DMS53 treated with DMSO at 0.1 percent for 48 hours (cell line): ENCODE data around the gene DTWD2.
A peak's percentile ranks its signal among the peaks of the same experiment; 100 is the strongest.

ENCODE experiments used
- DNase-seq: peaks from one replicate; lab custom pipeline; 2025; ENCODE audit not compliant: unreplicated experiment; lab: John Stamatoyannopoulos, UW

DTWD2 gene, protein sequence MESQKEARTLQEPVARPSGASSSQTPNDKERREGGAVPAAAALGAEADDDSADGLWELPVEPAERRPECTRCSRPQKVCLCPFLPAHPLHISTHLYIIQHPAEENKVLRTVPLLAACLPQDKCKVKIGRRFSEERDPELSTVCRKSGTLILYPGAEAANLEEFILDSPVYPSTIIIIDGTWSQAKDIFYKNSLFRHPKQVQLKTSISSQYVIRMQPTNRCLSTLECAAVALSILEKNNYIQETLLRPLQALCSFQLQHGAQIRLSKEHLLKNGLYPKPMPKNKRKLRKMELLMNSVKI

DNA sequence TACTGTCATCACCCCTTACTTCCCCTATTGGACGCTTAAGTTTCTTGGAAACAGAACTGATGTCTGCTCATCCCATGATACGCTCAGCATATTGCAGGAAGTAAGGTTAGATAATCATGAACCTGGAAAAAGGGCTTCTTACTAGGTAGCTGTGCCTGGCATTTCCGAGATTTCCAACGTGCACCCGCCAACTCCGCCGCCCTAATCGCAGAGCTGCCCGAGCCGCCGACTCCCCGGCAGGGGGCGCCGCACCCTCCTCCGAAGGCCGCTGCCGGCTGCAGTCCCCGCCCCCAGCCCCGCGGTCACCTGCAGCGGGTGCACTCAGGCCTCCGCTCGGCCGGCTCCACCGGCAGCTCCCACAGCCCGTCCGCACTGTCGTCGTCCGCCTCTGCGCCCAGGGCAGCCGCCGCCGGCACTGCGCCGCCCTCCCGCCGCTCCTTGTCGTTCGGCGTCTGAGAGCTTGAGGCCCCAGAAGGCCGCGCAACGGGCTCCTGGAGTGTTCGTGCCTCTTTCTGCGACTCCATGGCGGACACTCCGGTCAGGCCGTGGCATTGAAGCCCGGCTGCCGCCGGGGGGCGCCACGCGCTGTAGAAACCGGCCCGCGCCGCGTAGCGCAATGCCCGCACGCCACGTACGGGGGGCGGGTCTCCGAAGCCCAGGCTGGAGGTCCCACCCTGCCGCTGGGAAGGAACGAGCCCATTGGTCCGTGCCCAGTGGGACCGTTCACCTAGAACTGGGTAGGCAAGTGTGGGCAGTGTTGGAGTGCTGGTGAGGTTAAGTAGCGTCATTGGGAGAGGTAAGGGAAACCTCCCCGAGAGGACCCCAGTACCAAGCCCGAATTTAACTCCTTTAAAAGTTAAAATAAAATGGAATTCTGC is at the start of gene DTWD2:
TSS of gene DTWD2 (minus strand) at position 560 of the 878 bp plus-strand sequence. CDS start at position 524, 36 bp downstream.
- peak; percentile 93 for DNase-seq

DNA sequence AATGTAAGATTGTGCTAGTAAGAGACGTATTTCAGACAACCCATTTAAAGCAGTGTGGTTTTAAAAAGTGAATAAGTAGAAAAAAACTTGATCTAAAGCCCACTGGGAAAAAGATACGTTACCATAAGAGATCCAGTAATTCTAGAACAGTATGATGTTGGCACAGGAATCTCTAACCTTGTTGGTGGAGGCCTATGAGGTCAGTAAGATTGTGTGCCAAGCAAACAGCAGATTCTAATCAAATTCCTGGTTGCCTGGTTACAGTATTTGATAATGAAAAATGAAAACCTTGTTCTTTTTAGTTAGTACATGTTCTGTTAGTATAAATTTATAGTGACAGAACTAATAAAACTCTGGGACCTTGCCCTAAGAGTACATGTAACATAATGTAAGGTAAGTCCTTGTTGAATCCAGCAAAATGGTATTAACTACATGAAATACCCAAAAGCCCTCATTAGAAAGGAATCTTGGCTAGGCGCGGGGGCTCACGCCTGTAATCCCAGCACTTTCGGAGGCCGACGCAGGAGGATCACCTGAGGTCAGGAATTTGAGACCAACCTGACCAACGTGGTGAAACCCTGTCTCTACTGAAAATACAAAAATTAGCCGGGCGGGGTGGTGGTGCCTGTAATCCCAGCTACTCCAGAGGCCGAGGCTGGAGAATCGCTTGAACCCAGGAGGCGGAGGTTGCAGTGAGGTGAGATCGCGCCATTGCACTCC is 49.3 kb upstream of the DTWD2 start:
- DNase-seq = no peak

DNA sequence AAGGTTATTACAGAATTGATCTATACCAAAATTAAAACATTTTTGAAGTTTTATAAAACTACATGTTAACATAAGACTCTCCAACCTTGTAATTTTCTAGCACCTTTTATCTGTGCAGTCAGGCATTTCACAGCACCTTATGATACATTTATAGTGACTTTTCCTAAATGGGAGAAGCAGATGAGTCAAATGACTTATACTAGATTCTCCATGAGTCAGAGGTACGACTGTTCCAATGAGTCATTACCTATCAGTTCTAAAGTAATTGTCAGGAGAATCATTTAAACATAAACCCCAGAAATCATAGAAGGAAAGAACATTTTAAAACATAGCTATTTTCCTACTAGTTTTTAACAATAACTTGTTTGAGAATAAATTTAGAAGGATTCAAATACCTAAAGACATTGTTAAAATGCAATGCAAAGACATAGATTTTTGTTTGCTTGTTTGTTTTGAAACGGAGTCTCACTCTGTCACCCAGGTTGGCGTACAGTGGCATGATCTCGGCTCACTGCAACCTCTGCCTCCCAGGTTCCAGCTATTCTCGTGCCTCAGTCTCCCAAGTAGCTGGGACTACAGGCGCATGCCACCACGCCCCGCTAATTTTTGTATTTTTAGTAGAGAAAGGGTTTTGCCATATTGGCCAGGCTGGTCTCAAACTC is 47.9 kb upstream of the DTWD2 start:
- DNase-seq = peak; percentile 14

DNA sequence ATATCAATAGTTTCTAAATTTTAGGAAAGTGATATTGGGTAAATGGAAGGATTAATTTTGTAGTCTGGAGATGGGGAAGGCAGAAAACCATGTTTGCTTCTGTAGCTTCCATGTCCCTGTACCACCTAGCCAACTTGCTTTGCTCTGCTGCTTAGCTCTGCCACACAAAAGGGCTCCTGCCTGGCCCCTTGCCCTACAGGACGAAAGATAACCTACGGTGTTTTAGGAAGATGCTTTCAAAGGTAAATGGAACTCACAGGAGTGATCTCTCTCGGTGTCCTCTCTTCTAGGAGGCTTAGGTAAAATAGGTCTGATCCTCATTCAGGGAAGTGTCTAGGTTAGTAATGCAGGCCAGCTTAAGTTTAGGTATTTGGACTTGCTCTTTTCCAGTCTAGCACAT is 44.8 kb upstream of the DTWD2 start:
- no peak for DNase-seq

DNA sequence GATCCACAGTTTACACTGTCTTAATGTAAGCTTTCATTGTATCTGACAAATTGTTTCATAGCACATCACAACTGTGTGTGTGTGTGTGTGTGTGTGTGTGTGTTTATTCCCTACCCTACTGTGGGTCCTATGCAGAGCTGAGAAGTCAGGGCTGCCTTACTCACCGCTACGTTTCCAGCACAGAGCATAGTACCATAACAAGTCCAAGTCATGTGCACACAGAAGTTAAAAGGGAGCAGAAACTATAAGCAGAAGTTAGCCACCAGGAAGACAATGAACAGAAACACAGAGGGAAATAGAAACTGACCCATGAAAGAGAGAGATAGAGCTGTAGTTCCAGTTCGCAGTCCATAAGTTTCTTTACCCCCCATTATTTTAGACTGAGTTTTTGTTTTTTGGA is 44.3 kb upstream of the DTWD2 start:
- no peak for DNase-seq

DNA sequence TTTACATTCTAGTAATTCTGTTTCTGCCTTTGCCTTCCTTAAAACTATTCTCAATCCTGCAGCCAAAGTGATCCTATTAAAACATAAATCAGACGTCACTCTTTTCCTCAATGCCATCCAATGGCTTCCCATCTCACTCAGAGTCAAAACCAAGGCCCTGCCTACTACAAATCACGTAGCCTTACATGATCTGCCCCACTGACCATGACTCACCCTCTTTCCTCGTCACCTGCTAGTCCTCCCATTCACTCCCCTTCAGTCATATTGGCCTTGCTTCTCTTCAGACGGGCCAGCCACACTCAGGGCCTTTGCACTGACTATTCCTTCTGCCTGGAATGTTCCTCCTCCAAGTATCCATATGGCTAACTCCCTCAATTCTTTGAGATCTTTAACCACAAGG is 43.6 kb upstream of the DTWD2 start:
- no peak for DNase-seq

DNA sequence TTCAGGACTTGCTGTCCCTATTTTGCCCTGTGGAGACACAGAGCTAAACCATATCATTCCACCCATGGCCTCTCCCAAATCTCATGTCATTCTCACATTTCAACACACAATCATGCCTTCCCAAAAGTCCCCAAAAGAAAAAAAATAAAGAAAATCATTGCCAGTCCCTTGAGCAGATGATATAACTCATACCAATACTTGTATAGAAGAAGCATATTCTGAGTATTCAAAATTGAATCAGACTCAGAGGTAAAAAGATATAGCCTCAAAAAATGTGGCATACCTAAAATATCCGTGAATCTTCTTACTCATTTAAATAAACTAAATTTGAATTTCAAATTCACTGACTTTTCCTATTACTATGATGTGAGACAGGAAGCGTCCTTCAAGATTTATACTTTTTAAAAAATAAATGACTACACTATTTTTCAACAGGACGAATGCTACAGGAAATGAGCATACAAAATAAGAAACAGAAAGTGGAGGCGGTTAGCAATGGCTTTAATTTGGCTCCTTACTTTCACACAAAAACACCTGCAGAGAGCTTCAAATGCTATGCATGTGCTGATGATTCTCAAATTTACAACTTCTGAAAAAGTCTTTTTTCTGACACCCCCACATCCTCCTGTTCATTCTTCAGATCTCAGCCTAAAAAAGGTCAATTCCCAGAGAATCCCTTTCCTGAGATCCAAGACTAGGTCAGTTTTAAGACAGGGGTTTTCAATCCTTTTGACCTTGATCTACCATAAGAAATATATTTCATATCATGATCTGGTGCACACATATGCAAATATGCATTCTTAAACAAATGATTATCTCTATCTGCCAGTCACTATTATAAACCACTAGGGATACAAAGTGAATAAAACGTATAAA is 42.9 kb upstream of the DTWD2 start:
- no peak for DNase-seq

DNA sequence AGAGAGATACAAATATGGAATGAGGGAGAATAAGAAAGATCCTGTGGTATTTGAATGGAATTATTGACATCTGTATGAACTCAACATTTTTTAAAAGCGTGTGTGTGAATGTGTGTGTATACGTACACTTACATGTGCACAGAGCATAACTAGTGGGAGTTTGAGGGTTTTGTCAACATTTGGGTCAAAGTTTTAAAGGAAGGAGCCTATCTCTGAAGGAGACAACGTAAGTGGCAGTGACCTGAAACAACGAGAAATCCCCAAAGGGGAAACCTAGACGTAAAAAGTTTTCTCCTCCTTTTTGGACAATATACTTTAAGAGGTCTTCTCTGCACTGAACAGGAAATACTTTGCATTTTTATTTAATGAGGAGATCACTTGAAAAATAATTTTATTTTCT is 40.2 kb upstream of the DTWD2 start:
- DNase-seq = no peak

DNA sequence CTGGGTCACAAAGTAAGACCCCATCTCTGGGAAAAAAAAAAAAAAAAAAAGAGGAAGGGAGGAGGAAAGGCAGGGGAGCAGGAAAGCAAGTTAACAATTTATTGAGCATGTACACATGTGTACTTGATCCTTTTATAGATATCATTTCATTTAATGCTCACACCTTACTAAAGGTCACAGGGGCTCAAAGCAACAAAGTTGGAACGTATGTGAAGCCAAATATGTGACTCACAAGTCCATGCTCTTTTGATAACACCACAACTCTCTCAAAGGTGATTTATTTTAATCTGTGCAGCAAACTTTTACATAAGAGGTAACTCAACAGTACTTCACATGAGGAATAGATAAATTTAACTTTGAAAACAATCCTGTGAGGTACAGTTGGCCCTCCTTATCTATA is 34.4 kb upstream of the DTWD2 start:
- DNase-seq = no peak

DNA sequence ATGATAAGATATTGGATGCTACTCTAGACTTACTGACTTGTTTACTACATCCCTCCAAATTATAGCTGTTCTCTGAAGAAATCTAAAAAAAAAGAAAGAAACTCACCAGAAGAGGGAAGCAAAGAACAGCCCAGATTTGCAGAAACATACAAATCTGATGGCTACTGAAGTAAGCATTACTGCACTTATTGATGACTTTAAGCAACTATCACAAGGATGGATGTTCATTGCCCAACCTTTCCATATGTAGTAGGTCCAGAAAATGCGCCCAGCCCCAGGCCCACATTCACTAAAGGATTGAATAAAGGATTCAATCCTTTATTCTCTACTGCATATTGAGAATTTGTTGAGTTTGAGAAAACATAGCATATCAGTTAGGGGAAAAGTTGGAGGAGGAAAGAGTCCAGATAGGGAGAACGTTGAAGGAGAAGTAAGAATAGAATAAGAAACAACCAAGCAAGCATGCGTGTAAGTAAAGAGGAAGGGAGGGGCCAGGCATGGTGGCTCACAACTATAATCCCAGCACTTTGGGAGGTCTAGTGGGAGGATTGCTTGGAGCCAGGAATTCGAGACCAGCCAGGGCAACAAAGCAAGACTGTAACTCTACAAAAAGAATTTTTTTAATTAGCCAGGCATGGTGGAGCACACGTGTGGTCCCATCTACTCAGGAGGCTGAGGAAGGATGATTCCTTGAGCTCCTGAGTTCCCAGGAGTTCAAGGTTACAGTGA is 33.8 kb upstream of the DTWD2 start:
- no peak for DNase-seq

DNA sequence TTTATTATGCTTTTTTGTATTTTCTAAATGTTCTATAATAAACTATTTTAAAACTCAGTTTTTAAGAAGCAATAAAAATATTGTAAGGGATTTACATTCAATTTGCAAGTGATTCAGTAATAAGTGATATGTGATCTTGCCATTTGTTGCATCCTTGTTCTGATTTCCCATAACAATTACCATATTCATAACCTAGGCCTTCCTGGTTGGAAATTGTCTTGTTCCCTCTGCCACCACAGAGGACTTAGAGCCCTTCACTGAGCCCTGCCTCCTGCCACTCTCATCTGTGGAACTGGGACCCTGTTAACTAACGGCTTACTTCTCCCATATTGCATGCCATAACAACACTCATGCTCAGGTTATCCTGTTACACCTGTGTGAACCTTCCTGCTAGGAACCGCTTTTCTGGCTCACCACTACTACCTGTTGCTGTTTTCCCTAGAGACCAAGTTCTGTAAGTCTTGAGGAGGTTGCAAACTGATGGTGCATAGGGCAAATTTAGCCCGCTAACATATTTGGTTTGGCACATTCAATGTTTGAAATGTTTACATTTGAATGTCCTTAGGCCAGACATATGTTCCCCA is 32.9 kb upstream of the DTWD2 start:
- DNase-seq = no peak

DNA sequence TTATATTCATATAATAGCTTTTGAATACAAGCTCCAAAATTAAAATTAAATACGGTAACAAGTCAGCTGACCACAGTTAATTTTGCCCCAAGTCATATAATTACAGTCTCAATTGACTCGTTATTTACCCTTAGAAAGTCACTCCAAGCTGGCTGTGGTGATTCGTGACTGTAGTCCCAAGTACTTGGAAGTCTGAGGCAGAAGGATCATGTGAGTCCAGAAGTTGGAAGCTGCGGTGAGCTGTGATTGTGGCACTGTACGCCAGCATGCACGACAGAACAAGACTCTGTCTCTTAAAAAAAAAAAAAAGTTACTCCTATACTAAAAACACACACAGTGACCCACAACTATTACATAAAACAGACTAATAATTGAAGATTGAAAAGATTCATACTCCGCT is 31.6 kb upstream of the DTWD2 start:
- DNase-seq = no peak

DNA sequence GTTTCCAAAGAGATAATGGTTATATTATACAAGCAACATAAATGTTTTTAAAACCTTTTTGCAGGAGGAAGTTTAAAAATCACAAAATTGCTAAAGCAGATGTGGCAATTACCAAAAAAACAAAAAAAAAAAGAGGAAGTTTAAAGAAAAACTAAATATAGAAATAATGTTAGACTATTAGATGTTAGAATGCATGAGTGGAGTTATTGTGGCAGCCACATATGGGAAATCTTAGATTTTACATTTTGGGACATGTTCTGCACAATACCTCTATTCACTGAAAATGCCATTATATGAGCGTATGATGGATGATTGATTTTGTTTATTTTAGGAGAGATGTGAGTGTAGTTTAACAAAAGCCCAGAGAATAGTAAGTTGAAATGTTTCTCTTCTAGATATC is 31.2 kb upstream of the DTWD2 start:
- DNase-seq = no peak

DNA sequence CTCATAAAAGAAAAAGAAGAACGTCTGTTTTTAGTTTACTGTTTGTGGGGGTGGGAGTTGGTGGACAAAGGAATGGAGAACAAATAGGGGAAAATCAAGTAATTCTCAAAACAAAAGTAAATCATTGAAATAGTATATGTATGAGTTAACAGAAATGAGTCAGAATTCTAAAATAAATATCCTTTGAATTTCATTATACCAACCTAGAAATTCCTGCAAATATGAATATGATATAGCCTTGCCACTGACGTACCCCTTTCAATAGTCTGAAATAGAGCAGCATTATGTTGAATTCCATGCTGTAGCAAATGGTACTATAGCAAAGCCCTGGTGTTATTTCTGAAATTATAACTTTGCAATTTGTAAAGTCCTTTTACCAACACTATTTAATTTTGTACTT is 29.6 kb upstream of the DTWD2 start:
- DNase-seq = no peak

DNA sequence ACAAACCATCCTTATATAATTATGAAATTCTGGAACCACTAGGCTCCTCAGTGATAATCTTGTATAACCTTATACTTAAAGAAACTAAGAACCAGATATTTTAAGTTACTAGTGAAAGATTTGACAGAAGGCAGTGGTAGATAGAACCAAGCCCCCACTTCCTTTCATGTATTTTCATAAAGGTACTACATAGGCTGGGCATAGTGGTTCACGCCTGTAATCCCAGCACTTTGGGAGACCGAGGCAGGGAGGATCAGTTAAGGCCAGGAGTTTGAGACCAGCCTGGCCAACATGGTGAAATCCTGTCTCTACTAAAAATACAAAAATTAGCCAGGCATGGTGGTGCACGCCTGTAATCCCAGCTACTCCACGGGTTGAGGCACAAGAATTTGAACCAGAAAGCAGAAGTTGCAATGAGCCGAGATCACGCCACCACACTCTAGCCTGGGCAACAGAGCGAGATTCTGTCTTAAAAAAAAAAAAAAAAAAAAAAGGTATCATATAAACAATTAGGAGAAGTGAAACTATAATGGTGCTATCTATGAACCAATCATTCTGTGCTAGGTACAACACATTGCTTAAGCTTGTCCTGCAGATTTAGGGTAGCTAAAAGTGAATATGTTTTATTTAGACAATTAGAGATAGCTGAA is 27.9 kb upstream of the DTWD2 start:
- DNase-seq = no peak

DNA sequence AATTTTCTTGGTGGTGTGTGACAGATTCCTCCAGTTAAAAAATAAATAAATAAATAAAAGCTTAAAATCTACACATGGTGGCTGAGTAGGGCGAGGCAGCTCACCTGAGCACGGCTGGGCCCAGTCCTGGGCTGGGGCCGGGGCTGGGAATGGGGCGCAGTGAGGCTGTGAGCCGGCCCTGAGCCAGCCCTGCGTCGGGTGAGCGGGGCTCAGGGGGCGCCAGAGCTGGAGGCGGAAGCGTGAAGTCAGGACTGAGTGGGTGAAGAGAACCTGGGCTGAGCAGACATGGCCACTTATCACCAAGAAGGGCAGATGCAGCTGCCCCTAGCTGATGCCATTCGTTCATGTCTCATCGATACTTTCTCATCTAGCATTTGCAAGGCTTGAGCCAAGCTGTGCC is 22.8 kb upstream of the DTWD2 start:
- no peak for DNase-seq

DNA sequence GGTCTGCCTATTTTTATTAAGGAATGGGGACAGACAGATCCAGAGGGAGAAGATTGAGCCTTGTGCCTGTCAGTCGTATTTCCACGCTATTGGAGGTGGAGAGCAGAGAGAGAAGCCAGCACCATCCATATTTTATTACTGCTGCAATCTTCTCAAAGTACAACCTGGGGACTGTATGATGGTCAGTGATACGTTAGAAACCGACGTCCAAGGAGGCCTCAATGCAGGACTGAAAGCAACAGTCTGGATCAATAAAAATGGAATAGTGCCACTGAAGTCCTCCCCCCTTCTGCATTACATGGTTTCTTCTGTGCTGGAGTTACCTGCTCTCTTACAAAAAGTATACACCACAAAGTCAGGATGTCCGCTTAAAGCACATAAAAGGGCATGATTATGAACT is 21.9 kb upstream of the DTWD2 start:
- DNase-seq = no peak

DNA sequence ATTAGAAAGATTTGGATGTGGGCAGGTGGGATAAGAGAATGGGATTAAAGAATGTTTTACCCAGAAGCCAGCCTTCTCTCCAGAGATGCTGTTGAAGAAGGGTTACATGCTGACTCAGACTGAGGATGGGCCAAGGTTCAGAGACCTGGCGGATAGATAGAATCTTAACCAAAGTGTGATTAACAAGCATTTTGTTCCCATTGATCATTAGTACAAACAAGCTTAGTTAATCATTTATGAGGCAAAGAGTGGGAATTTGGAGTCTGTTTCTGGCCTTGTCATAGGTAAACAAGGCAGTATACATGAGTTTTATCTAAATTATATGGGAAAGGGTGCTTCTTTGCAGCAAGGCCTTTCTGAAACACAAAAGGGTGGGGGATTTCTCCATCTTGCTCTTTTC is 20.8 kb upstream of the DTWD2 start:
- DNase-seq = no peak

DNA sequence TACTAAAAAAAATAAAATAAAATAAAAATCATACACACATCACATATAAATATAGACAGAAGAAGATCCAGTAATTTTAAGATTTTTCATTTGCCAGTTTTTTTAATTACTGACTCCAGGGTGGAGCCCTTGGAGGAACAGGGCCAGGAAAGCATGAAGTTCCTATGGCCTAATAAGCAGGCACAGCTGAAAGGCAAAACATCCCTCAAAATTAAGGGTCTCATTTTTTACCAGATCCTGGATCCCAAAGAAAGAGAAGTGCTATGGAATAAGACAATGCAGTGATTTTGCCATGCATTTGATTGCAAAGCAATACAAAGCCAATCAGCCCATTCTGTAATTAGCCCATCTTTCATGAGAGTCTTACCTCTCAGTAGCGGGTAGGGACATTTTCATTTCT is 11.3 kb upstream of the DTWD2 start:
- DNase-seq = no peak
